HL-60 (cell line): Measurements from ENCODE around the gene GABRD.

Source experiments
- DNase-seq, 2 experiments: peaks; one replicate each; pipeline ENCODE4 v3.0.0-alpha.2; 2010 to 2020; ENCODE audit warnings: low read depth in 1 of 2, low spot score in 1 of 2
- H3K27ac ChIP-seq: fragments of 250-450 bp; sonication (Bioruptor Pico); replicated peaks from 2 replicates; pipeline ENCODE4 v1.5.1; 2020; ENCODE audit warnings: mild to moderate bottlenecking, moderate library complexity
- H3K27me3 ChIP-seq: fragments of 250-450 bp; sonication (Bioruptor Pico); 2 replicates; pipeline ENCODE4 v1.5.1; 2021; ENCODE audit warnings: mild to moderate bottlenecking, moderate library complexity; ENCODE audit not compliant: insufficient read depth, poor library complexity, severe bottlenecking
- H3K4me3 ChIP-seq: replicated peaks from 2 replicates; pipeline ENCODE4 v1.5.1; 2011; ENCODE audit warnings: mild to moderate bottlenecking, control low read depth, low read length; ENCODE audit not compliant: insufficient read depth
- GABPA ChIP-seq: IDR thresholded peaks from 2 replicates; pipeline ENCODE4 v1.6.1; 2012; ENCODE audit warnings: low read depth
- POLR2AphosphoS5 ChIP-seq: IDR thresholded peaks from 2 replicates; pipeline ENCODE4 v1.6.1; 2012; ENCODE audit warnings: low read depth
- SPI1 ChIP-seq: IDR thresholded peaks from 2 replicates; pipeline ENCODE4 v1.6.1; 2012; ENCODE audit warnings: low read depth, mild to moderate bottlenecking, borderline replicate concordance
- TF ChIP-seq, protein P1 (sequence below): IDR thresholded peaks from one replicate; pipeline ENCODE4 v1.5.1; 2011; ENCODE audit warnings: low read length, control low read depth, inconsistent platforms; ENCODE audit not compliant: insufficient read depth
- TF ChIP-seq, protein P2 (sequence below): IDR thresholded peaks from 2 replicates; pipeline ENCODE4 v1.6.1; 2012; ENCODE audit warnings: low read depth; ENCODE audit not compliant: insufficient replicate concordance

Gene GABRD

DNA sequence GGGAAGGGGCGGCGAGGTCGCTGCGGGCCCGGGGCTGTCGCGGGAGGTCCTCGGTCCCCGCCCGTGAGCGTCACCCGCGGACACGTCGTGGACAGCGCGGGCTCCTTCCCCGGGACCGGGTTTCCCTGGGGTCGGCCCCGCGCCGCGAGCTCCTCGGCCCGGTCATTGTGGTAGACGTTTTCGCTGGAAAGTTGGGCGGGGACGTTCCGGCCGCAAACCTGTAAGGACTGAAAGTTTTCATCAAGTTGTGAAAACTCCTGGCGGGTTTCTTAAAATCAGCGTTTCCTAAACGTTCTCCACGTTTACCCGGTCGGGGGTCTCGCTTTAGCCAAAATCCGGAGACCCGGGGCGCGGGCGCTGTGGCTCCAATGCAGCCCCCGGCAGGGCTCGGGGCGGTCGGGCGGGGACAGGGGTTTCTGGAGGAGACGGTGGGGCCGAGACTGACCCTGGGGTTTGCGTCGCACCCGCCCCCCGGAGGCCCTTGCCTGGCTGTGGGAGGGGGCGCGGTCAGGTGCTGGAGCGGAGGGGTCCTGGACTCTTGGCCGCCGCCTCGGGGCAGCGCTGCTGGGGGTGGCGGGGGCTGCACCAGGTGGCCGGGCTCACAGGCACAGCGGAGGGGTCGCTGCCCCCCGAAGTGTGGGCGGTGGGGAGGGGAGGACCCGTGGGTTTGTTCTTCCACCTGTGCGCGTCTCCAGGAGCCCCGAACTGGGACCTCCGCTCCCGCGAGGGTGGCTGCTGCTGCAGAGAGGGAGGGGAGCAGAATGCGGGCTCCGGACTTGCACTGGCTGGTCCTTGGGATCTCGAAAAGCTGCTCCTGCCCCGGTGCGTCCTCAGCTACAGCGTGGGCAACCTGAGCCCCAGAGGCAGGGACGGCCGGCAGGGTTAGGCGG is 31.9 kb downstream of the GABRD start:
- no peak overlapping the region for H3K27ac ChIP-seq
- peaks cover 47% of the 10 kb centered on the region for H3K27me3 ChIP-seq
- no peak for DNase-seq
- no peak for TF ChIP-seq GABPA
- no peak for TF ChIP-seq SPI1
- TF ChIP-seq POLR2AphosphoS5, result no peak
- TF ChIP-seq, protein P1, sequence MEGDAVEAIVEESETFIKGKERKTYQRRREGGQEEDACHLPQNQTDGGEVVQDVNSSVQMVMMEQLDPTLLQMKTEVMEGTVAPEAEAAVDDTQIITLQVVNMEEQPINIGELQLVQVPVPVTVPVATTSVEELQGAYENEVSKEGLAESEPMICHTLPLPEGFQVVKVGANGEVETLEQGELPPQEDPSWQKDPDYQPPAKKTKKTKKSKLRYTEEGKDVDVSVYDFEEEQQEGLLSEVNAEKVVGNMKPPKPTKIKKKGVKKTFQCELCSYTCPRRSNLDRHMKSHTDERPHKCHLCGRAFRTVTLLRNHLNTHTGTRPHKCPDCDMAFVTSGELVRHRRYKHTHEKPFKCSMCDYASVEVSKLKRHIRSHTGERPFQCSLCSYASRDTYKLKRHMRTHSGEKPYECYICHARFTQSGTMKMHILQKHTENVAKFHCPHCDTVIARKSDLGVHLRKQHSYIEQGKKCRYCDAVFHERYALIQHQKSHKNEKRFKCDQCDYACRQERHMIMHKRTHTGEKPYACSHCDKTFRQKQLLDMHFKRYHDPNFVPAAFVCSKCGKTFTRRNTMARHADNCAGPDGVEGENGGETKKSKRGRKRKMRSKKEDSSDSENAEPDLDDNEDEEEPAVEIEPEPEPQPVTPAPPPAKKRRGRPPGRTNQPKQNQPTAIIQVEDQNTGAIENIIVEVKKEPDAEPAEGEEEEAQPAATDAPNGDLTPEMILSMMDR, result no peak
- TF ChIP-seq, protein P2, sequence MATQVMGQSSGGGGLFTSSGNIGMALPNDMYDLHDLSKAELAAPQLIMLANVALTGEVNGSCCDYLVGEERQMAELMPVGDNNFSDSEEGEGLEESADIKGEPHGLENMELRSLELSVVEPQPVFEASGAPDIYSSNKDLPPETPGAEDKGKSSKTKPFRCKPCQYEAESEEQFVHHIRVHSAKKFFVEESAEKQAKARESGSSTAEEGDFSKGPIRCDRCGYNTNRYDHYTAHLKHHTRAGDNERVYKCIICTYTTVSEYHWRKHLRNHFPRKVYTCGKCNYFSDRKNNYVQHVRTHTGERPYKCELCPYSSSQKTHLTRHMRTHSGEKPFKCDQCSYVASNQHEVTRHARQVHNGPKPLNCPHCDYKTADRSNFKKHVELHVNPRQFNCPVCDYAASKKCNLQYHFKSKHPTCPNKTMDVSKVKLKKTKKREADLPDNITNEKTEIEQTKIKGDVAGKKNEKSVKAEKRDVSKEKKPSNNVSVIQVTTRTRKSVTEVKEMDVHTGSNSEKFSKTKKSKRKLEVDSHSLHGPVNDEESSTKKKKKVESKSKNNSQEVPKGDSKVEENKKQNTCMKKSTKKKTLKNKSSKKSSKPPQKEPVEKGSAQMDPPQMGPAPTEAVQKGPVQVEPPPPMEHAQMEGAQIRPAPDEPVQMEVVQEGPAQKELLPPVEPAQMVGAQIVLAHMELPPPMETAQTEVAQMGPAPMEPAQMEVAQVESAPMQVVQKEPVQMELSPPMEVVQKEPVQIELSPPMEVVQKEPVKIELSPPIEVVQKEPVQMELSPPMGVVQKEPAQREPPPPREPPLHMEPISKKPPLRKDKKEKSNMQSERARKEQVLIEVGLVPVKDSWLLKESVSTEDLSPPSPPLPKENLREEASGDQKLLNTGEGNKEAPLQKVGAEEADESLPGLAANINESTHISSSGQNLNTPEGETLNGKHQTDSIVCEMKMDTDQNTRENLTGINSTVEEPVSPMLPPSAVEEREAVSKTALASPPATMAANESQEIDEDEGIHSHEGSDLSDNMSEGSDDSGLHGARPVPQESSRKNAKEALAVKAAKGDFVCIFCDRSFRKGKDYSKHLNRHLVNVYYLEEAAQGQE, result no peak
- H3K4me3 ChIP-seq, result no peak overlapping the region

DNA sequence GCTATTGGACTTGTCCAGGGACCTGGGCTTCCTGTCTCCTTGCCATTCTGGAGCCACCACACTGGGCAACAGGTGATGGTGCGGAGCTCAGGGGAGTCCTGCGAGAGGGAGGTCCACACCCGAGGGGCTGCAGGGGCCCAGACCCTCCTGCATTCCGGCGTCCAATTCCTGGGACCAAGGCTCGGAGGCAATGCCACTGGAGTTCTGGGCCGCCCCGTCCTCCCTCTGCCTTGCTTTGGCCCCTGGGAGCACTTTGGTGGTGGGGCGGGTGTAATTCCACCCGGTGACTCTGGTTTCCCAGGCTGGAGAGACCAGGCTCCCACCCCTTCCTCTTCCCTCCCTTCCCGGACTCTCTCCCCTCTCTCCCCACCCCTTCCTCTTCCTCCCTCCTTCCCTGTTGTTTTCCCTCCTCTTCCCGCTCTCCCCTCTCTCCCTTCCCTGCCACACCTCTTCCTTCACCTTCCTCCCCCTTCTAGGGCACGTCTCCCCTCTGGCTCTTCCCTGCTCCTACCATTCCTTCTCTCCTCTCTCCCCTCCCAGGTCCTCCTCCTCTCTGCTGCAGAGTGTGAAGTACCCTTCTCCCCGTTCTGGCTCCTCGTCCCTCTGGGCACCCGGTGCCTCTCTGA is 33.0 kb downstream of the GABRD start:
- TF ChIP-seq GABPA (no peak), POLR2AphosphoS5 (no peak), SPI1 (no peak)
- TF ChIP-seq, protein P2, result no peak
- TF ChIP-seq, protein P1, result no peak
- H3K27me3 ChIP-seq, result peaks cover 40% of the 10 kb centered on the region
- no peak overlapping the region for H3K4me3 ChIP-seq

DNA sequence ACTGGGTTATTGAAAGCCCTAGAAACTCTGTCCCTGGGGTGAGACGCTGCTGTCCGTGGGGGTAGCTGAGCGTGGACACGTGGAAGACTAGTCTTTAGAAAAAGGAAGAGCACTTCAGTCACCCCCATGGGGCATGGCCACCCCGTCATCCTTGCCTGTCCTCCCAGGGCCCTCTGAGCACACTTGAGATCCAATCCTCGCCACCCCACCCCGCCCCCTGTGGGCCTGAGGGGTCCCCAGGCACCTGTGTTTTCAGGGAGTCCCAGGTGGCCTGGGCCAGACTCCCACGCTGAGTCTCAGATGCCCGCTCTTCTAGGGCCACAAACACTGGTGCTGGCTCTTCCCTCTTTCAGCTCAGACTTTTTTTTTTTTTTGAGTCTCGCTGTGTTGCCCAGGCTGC is 33.6 kb downstream of the GABRD start:
- Histone ChIP-seq H3K27ac (no peak overlapping the region), H3K4me3 (no peak overlapping the region), H3K27me3 (peaks cover 40% of the 10 kb centered on the region)
- DNase-seq, result no peak
- TF ChIP-seq, protein P1, result no peak
- TF ChIP-seq POLR2AphosphoS5 (no peak), SPI1 (no peak), GABPA (no peak)
- TF ChIP-seq, protein P2, result no peak

More for the DNA sequence above, 33.0 kb downstream of the GABRD start:
- no peak overlapping the region for H3K27ac ChIP-seq
- no peak for DNase-seq
